GM19455 (cell line): Measurements from ENCODE around the gene SIN3A.
"Not testable (repeated sequence)": the region's sequence is repeated elsewhere in the genome, so short reads cannot be mapped to it uniquely, and the experiment has no call there.

ENCODE experiments used
- ATAC-seq: cut with Tn5 transposase; IDR thresholded peaks from one replicate; pipeline ENCODE4 v1.9.1; 2021; ENCODE audit not compliant: unreplicated experiment

SIN3A gene

DNA sequence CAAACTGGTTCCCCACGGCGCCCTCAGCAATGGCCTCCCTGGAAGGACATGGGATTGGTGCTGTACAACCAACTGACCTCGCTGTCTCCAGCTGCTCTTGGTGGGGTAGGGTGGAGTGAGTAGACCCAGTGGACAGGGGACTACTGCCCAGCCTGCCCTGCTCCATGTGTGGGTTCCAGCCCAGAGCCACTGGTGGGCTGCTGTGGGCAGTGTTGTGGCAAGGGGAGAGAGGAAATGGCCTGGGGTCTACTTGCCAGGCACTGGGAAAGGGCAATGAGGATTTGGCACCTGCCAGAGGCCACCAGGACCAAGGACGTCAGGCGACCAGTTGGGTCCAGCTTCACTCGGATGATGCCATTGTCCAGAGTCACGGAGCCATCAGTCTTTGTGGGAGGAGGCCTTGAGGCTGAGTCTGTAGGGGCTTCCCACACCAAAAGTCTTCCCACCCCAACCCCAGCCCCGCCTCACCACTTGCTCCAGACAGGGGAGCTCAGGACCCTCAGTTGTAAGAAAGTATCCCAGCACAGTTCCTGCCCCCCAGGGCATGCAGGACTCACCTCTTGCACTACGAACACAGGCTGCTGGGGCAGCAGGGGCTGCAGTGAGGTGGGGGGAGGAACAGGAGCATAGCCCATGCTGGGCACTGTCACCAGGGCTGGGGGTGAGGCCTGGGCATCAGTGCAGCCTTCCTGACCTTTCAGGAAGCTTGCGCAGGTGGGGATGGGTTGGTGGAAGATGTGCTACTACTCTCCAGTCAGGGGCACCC lies 92.5 kb downstream of the SIN3A start:
- ATAC-seq: no peak

- no peak for ATAC-seq
These were observed 93.4 kb downstream of the SIN3A start for GRCh38 chr15:75357976-75358673.

DNA sequence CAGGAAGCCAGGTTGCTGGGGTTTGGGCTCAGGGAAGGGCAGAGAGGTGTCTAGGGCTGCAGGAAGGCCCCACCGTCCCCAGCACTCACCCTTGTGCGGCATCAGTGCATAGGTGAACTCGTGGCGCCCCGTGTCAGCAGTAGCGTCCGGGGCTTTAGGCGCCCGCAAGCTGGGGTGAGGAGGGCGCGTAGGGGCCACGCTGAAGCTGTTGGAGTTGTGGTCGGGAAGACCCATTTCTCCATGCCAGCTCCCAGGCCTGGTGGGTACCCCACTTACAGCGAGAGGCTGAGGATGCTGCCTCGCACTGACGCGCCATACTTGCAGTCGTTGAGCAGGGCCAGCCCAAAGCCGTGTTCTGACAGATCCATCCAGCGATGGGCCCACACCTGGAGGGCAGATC lies 95.0 kb downstream of the SIN3A start:
- no peak for ATAC-seq

GRCh38 chr15:75356006-75356405 lies 95.5 kb downstream of the SIN3A start:
- ATAC-seq: no peak

DNA sequence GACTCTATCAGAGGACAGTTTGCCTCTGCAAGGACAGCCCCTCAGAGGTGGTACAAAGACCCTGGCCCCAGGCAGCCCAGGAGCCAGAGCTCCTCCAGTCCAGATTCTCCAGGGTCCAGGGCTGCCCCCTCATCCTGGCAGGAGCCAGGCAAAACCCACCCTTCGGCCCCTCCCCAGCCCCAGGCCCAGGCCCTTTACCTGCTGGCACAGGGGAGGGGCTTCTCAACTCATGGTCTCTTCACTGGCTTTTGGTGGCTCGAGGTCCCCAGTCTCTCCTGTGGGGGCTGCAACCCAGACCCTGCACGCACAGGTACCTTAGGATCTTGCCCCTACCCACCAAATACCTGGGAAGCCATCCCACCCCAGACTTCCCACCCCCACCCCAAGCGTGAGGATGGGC lies 96.1 kb downstream of the SIN3A start:
- no peak for ATAC-seq

- no peak for ATAC-seq
These were observed 97.0 kb downstream of the SIN3A start for GRCh38 chr15:75354454-75354853.

DNA sequence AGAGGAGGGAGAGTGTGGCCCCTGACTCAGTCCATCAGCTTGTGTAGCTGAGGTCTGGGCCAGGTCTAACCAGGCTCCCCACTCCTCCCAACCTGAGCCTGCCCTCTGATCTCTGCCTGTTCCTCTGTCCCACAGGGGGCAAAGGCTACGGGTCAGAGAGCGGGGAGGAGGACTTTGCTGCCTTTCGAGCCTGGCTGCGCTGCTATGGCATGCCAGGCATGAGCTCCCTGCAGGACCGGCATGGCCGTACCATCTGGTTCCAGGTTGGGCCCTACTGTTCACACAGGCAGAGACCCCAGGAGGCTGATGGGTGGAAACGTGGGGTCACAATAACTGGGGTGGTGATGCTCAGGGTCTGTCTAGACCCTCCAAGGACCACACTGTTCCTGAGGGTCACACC lies 97.9 kb downstream of the SIN3A start:
- no peak for ATAC-seq

DNA sequence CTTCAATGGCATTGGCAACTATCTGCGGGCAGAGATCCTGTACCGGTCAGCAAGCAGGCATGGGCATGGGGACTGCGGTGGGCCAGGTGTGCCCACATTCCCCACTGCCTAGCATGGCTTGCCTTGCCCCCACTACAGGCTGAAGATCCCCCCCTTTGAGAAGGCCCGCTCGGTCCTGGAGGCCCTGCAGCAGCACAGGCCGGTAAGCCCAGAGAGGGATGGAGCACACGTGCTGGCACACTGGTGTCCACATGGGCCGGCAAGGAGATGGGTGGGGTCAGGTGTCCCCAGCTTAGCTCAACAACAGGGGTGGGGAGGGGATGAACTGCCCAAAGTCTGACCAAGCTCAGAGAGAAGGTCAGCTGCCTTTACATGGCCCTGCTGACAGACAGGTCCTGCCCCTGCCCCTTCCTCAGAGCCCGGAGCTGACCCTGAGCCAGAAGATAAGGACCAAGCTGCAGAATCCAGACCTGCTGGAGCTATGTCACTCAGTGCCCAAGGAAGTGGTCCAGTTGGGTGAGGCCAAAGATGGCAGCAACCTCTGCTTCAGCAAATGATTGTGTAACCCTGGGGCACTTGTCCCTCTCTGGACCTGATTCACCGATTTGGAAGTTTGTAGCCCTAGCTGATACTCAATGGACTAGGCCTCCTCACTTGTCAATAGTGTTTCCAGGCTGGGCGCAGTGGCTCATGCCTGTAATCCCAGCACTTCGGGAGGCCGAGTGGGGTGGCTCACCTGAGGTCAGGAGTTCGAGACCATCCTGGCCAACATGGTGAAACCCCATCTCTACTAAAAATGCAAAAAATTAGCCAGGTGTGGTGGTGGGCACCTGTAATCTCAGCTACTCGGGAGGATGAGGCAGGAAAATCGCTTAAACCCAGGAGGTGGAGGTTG lies 99.1 kb downstream of the SIN3A start:
- no peak for ATAC-seq

DNA sequence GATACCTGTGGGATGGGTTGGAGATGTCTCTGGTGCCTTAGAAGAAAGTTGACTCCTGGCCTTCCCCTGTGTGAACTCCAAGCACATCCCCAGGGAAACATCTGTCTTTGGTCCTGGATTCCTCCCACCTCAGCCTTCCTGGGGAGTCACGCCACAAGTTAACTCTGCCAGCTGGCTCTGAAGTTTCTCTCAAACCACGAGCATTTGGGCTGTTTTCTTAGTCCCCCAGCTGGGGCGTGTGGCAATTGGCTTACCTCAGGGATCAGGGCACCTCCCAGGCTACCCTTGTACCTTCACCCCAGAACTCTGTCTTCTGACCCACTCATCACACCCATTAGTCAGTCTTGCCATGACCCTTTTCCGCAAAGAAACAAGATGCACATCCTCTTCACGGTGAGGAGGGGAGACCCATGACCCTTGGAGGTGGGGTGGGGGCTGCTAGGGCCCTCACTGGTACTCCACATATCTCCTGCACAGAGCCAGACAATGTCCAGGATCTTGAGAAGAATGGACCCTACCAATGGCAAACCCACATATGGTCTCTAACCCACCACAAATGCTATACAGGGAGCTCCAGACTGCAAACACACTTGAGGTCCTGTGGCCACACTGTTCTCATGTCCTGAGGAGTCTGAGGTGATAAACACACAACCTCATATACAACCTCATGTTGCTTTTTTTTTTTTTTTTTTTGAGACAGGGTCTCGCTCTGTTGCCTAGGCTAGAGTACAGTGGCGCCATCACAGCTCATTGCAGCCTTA lies 100.7 kb downstream of the SIN3A start:
- no peak for ATAC-seq

GRCh38 chr15:75349851-75350588 lies 101.5 kb downstream of the SIN3A start:
- no peak for ATAC-seq

DNA sequence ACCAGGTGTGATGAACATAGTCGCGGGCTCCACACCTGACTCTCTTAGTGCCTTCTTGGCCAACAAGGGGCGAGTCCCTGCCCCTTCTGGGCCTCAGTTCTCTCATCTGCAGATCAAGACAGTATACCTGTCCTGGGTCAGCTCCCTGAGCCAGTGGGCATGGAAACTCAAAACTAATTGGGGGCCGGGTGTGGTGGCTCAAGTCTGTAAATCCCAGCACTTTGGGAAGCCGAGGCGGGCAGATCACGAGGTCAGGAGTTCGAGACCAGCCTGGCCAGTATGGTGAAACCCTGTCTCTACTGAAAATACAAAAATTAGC lies 102.2 kb downstream of the SIN3A start:
- ATAC-seq: not testable (repeated sequence)

DNA sequence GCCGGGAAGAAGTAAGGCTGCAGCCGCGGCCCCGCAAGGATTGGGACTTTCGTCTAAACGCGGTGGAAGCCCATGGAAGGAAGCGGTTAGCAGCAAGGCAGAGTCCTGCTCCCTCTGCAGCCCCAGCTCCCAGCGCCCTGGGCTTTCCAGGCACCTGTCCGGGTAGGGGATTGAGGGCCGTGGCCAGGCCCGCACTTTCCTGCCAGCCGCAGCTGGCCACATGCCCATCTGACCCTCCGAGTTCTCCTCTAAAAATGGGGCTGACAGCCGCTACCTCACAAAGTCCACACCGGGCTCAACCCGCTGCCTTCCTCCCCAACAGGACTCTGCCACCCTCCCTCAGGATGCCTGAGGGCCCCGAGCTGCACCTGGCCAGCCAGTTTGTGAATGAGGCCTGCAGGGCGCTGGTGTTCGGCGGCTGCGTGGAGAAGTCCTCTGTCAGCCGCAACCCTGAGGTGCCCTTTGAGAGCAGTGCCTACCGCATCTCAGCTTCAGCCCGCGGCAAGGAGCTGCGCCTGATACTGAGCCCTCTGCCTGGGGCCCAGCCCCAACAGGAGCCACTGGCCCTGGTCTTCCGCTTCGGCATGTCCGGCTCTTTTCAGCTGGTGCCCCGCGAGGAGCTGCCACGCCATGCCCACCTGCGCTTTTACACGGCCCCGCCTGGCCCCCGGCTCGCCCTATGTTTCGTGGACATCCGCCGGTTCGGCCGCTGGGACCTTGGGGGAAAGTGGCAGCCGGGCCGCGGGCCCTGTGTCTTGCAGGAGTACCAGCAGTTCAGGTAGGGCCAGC lies 102.7 kb downstream of the SIN3A start:
- ATAC-seq: no peak

DNA sequence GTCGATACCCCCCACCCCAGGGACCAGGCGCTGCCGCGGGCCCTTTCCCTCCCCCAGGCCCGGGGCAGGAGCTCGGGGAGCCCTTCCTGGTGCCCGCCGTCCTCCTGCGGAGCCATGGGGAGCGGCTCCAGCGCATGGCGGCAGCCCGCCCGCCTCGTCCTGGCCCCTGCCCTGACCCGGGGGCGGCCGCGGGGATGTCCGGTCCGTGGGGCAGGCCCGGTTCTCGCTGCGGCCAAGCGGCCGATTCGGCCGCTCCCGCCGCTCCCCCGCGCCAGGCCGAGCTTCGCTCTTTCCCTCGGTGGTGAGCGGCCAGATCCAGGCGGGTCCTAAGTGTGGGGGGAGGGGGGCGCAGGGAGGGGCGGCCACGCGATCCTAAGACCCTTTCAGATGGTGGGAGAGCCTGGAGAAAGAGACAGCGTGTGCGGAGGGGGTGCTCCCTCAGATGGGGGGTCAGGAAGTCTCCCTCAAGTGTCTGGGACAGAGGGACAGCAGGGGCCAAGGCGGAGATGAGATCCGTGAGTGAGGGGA lies 103.4 kb downstream of the SIN3A start:
- no peak for ATAC-seq

- ATAC-seq: no peak
These were observed 104.1 kb downstream of the SIN3A start for GRCh38 chr15:75347222-75348033.

DNA sequence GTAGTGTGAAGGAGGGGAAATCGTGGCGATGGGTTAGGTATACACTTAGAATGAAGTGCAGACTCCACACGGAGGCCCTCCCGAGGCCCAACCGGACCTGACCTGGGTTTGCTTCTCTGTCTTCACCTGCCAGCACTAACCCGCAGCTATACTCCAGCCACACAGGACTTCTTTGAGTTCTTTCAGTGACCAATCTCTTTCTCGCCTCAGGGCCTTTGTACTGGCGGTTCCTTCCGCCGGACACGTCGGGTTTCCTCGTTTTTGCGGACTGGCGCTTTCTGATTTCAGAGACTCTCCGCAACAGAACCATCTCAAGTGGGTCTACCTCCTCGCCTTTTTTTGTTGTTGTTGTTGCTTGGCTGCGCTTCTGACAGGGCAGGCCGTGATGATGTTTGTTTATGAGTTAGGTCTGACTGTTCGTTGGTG lies 104.7 kb downstream of the SIN3A start, which contains the start of gene NEIL1:
Gene NEIL1, plus strand, starts transcription at position 244 of the 426 bp plus-strand sequence. CDS start 1,867 bp downstream, outside the sequence.
- ATAC-seq: no peak

- not testable (repeated sequence) for ATAC-seq
These were observed 107.5 kb downstream of the SIN3A start for GRCh38 chr15:75343953-75344352.

- ATAC-seq: no peak
These were observed 109.3 kb downstream of the SIN3A start for GRCh38 chr15:75342221-75342620.

- ATAC-seq: no peak
These were observed 111.8 kb downstream of the SIN3A start for GRCh38 chr15:75339531-75340240.
